Endodermal cell (in vitro differentiated cells): ENCODE data around the gene TRERF1. TPM values are rescaled to one million over a fixed set of nuclear protein-coding genes. Genes with fewer than 3 reads are reported as not detected.

Source experiments
- DNase-seq: peaks from one replicate; pipeline ENCODE4 v3.0.0-alpha.2; 2017
- H3K27ac ChIP-seq: 2 replicates; pipeline ENCODE4 v1.5.1; 2013; ENCODE audit warnings: mild to moderate bottlenecking, low read depth, low read length, moderate library complexity
- H3K27me3 ChIP-seq: 2 replicates; pipeline ENCODE4 v1.6.1; 2013; ENCODE audit warnings: mild to moderate bottlenecking, low read length, moderate library complexity; ENCODE audit not compliant: insufficient read depth, control insufficient read depth, poor library complexity, severe bottlenecking
- H3K36me3 ChIP-seq: 2 replicates; pipeline ENCODE4 v1.7.0; 2013; ENCODE audit warnings: mild to moderate bottlenecking, low read length, moderate library complexity; ENCODE audit not compliant: control insufficient read depth, insufficient read depth
- H3K4me1 ChIP-seq: one replicate; pipeline ENCODE4 v1.7.0; 2013; ENCODE audit warnings: low read length; ENCODE audit not compliant: control insufficient read depth, insufficient read depth
- H3K4me3 ChIP-seq: 2 replicates; pipeline ENCODE4 v1.5.1; 2013; ENCODE audit warnings: mild to moderate bottlenecking, low read length, moderate library complexity
- H3K9ac ChIP-seq: 2 replicates; pipeline ENCODE4 v1.6.1; 2013; ENCODE audit warnings: mild to moderate bottlenecking, low read length, moderate library complexity; ENCODE audit not compliant: poor library complexity, severe bottlenecking; ENCODE audit errors: extremely low read depth
- H3K9me3 ChIP-seq: 2 replicates; pipeline ENCODE4 v1.6.1; 2013; ENCODE audit warnings: mild to moderate bottlenecking, low read length, moderate library complexity; ENCODE audit not compliant: control insufficient read depth
- H3K27ac Mint-ChIP-seq: 2 replicates; pipeline ENCODE4 v1.8.0; 2020; ENCODE audit warnings: mixed read lengths
- H3K27me3 Mint-ChIP-seq: 2 replicates; pipeline ENCODE4 v1.8.0; 2021; ENCODE audit warnings: mild to moderate bottlenecking, mixed read lengths; ENCODE audit not compliant: insufficient read depth
- H3K36me3 Mint-ChIP-seq: 2 replicates; pipeline ENCODE4 v1.8.0; 2020; ENCODE audit warnings: low read depth, mixed read lengths
- H3K4me1 Mint-ChIP-seq: 2 replicates; pipeline ENCODE4 v1.8.0; 2020; ENCODE audit warnings: mixed read lengths
- H3K4me3 Mint-ChIP-seq: 2 replicates; pipeline ENCODE4 v1.8.0; 2020; ENCODE audit warnings: mild to moderate bottlenecking, moderate library complexity, mixed read lengths
- H3K9me3 Mint-ChIP-seq: 2 replicates; pipeline ENCODE4 v1.8.0; 2020; ENCODE audit warnings: mild to moderate bottlenecking, mixed read lengths
- CTCF ChIP-seq: fragments of 200-600 bp; sonication (generic); conservative IDR thresholded peaks from 2 replicates; pipeline ENCODE4 v1.5.0; 2021; ENCODE audit warnings: antibody characterized with exemption, mild to moderate bottlenecking
- WGBS, 2 experiments: methylation state at CpG; one replicate each; pipeline versions ENCODE4 v1.1.5 to v1.1.7; 2013; ENCODE audit warnings: missing lambda C conversion rate in 2 of 2, mixed read lengths in 1 of 2; ENCODE audit not compliant: insufficient coverage in 1 of 2, insufficient read length in 1 of 2; 5-methylcytosine and 5-hydroxymethylcytosine counted together
- total RNA-seq, 2 donors: library from RNA; stranded (reverse); fragmentation: NEBNext Ultra II Directional in 1 of 2; extraction: Animal tissue kit (Norgen Biotek cat#: 25700) in 1 of 2; gene quantifications; 2 replicates in 1 of 2; 3 replicates in 1 of 2; pipeline ENCODE4 v1.2.1, GENCODE V29; 2021

TRERF1 gene
- total RNA-seq, 2 donors from 2014 or later: 4.7 to 5.3 TPM

- no peak for DNase-seq
- no peaks in the 10 kb centered on the region for H3K4me1 ChIP-seq
- H3K27ac ChIP-seq: no peak overlapping the region
- Mint-ChIP-seq H3K27ac (no peak overlapping the region), H3K27me3 (no peaks in the 10 kb centered on the region), H3K9me3 (no peaks in the 10 kb centered on the region), H3K4me1 (no peaks in the 10 kb centered on the region), H3K36me3 (no peaks in the 10 kb centered on the region), H3K4me3 (no peak overlapping the region)
- H3K36me3 ChIP-seq: no peaks in the 10 kb centered on the region
- H3K27me3 ChIP-seq: no peaks in the 10 kb centered on the region
- no peak for TF ChIP-seq CTCF
- H3K4me3 ChIP-seq: no peak overlapping the region
- H3K9me3 ChIP-seq: no peaks in the 10 kb centered on the region
- no peak overlapping the region for H3K9ac ChIP-seq
- 89 to 100% methylated on average over 1 to 2 of the region's 2 CpGs for WGBS, 2 experiments
These were observed 116.9 kb downstream of the TRERF1 start for GRCh38 chr6:42334870-42335269.

DNA sequence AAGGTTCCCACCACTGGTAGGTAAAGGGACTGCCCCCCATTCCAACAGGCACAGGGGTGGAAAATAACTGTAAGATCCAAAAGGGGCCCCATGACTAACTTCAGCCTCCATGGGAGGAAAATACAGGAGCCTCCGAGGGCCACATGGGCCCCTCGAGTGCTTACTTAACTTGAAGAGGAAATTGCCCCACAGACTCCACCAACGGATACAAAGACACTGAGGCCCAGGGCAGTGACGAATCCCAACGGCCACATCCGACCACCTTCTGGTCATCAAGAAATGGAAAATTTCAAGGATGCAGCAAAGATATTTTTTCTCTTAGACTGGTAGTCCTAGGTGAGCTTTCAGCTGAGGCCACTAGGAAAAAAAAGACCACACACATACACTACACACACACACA is 118.1 kb downstream of the TRERF1 start:
- 93 to 95% methylated on average over 6 of the region's 6 CpGs for WGBS, 2 experiments
- Histone ChIP-seq H3K27me3 (no peaks in the 10 kb centered on the region), H3K27ac (no peak overlapping the region), H3K9ac (no peak overlapping the region), H3K9me3 (no peaks in the 10 kb centered on the region), H3K36me3 (no peaks in the 10 kb centered on the region), H3K4me1 (no peaks in the 10 kb centered on the region), H3K4me3 (no peak overlapping the region)
- Mint-ChIP-seq H3K27me3 (no peaks in the 10 kb centered on the region), H3K36me3 (no peaks in the 10 kb centered on the region), H3K4me3 (no peak overlapping the region), H3K27ac (no peak overlapping the region), H3K9me3 (no peaks in the 10 kb centered on the region), H3K4me1 (no peaks in the 10 kb centered on the region)
- no peak for TF ChIP-seq CTCF
- no peak for DNase-seq

GRCh38 chr6:42332916-42333315 is 118.8 kb downstream of the TRERF1 start:
- Histone ChIP-seq H3K27me3 (no peaks in the 10 kb centered on the region), H3K27ac (no peak overlapping the region), H3K4me1 (no peaks in the 10 kb centered on the region), H3K9ac (no peak overlapping the region), H3K9me3 (no peaks in the 10 kb centered on the region), H3K36me3 (no peaks in the 10 kb centered on the region), H3K4me3 (no peak overlapping the region)
- no peak overlapping the region for H3K4me3 Mint-ChIP-seq
- H3K4me1 Mint-ChIP-seq: no peaks in the 10 kb centered on the region
- H3K27ac Mint-ChIP-seq: no peak overlapping the region
- WGBS, 2 experiments: 90 to 94% methylated on average over 2 to 4 of the region's 4 CpGs
- H3K27me3 Mint-ChIP-seq: no peaks in the 10 kb centered on the region
- no peak for TF ChIP-seq CTCF
- no peaks in the 10 kb centered on the region for H3K36me3 Mint-ChIP-seq
- DNase-seq: no peak
- H3K9me3 Mint-ChIP-seq: no peaks in the 10 kb centered on the region
